ENCODE measurements around the gene ELF1. TPM values are rescaled to one million over a fixed set of nuclear protein-coding genes. Genes with fewer than 3 reads are reported as not detected.

ELF1 gene
- polyA plus RNA-seq, 1 of the 3 experiments (the other 2 are of a cell fraction), result 11.1 TPM

DNA sequence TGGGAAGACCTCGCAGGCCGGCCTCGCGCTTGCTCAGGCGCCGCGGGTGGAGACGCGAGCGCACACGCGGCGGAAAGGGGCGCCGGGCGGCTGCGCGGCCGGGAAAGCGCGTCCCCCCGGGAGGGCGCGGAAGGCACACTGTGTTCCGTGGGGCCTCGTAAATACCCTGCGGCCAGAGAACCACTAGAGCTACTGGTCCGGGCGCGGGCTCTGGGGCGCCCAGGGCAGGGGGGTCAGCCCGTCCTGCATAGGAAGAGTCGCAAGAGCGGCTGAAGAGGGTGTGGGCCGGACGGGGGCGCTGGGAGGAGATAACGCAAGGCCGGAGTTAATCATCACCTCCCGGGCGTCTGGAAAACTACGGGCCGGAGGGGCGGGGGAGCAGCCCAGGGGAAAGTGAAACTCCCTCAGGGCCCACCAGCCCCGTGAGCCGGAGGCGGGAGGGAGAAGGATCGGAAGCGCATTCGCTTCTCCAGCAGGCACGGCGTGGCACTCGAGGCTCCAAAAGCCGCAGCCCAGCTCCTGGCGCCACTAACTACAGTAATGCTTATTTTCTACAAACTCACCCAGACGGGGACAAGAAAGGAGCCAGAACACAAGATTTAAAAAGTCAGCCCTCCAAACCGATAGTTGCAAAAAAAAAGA lies 41.1 kb upstream of the ELF1 start:
- Histone ChIP-seq H3K9me2 (no peaks in the 10 kb centered on the region), H4K20me1 (ENCODE audit: insufficient read depth) (peaks cover under 1% of the 10 kb centered on the region), H3K4me1 (ENCODE audit: control insufficient read depth in 1 of 2, insufficient read depth in 2 of 2, low read depth in 1 of 2, low read length in 1 of 2) (peaks cover 8 to 12% of the 10 kb centered on the region in 2 experiments; a peak in 3 of 4 replicates), H3K36me3 (replicated peaks in 1 of 2; ENCODE audit: control insufficient read depth in 1 of 2, insufficient read depth in 2 of 2, low read length in 1 of 2) (peaks cover 15 to 21% of the 10 kb centered on the region in 2 experiments), H3K9ac (peak overlapping the region; percentile 97), H2AFZ (ENCODE audit: low read depth) (peak overlapping the region; percentile 72), H3K27ac (ENCODE audit: low read depth in 2 of 2, low read length in 1 of 2) (peak overlapping the region; percentile 96 to 99), H3F3A (replicated peaks; ENCODE audit: insufficient read depth) (peaks cover 32% of the 10 kb centered on the region), H3K4me3 (ENCODE audit: low read depth in 2 of 2, low read length in 1 of 2) (peak overlapping the region; percentile 88 to 91), H3K27me3 (ENCODE audit: insufficient read depth) (no peaks in the 10 kb centered on the region), H3K9me3 (no peaks in the 10 kb centered on the region), H3K79me2 (ENCODE audit: insufficient read depth) (peaks cover 79% of the 10 kb centered on the region), H3K4me2 (peak overlapping the region; percentile 84)
- ChIA-PET CTCF (interaction anchor here (0.7 to 3.3 kb wide), 9 partner anchors 14 to 282 kb away, joined by 3 to 14 read pairs (median 4); partner anchors contain the start of gene SLC25A15), POLR2A (interaction anchor here (0.6 to 2.8 kb wide), 4 partner anchors 73 to 271 kb away, joined by 3 to 7 read pairs (median 4); partner anchors contain the start of genes KBTBD6 and SLC25A15)
- peak; percentile 87 for DNase-seq
- TF ChIP-seq, protein P1, sequence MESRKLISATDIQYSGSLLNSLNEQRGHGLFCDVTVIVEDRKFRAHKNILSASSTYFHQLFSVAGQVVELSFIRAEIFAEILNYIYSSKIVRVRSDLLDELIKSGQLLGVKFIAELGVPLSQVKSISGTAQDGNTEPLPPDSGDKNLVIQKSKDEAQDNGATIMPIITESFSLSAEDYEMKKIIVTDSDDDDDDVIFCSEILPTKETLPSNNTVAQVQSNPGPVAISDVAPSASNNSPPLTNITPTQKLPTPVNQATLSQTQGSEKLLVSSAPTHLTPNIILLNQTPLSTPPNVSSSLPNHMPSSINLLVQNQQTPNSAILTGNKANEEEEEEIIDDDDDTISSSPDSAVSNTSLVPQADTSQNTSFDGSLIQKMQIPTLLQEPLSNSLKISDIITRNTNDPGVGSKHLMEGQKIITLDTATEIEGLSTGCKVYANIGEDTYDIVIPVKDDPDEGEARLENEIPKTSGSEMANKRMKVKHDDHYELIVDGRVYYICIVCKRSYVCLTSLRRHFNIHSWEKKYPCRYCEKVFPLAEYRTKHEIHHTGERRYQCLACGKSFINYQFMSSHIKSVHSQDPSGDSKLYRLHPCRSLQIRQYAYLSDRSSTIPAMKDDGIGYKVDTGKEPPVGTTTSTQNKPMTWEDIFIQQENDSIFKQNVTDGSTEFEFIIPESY (IDR thresholded peaks at IDR 0.05; ENCODE audit: borderline replicate concordance, low read depth), result peak; percentile 45; the same call in 1 of the 2 replicates
- TF ChIP-seq ELF1 (IDR thresholded peaks at IDR 0.05) (peak; percentile 47; the same call in 1 of the 2 replicates), GATA2 (CRISPR knock-in tag; IDR thresholded peaks at IDR 0.05) (0 out of 2 replicates have a peak, but pooled peaks have one; percentile 26), POLR2AphosphoS5 (IDR thresholded peaks at IDR 0.05; ENCODE audit: low read depth, low read length) (peak; percentile 49), JUND (IDR thresholded peaks at IDR 0.05) (no peak), TCF12 (IDR thresholded peaks at IDR 0.05) (peak; percentile 33; the same call in 1 of the 2 replicates), TAF1 (IDR thresholded peaks at IDR 0.05; ENCODE audit: borderline replicate concordance, low read depth, low read length) (no peak; the same call in 1 of the 2 replicates), RFX5 (IDR thresholded peaks at IDR 0.05; ENCODE audit: low read length) (no peak), FOXJ3 (CRISPR knock-in tag; IDR thresholded peaks at IDR 0.05) (0 out of 2 replicates have a peak, but pooled peaks have one; percentile 13), YY1 (IDR thresholded peaks at IDR 0.05; ENCODE audit: low read depth) (no peak), NRF1 (IDR thresholded peaks at IDR 0.05; ENCODE audit: low read depth, low read length) (peak; percentile 58; the same call in 1 of the 2 replicates), FOXM1 (IDR thresholded peaks at IDR 0.05; ENCODE audit: low read depth) (0 out of 2 replicates have a peak, but pooled peaks have one; percentile 15), MXI1 (IDR thresholded peaks at IDR 0.05; ENCODE audit: low read depth, low read length) (0 out of 2 replicates have a peak, but pooled peaks have one; percentile 23)
- TF ChIP-seq, protein P2, sequence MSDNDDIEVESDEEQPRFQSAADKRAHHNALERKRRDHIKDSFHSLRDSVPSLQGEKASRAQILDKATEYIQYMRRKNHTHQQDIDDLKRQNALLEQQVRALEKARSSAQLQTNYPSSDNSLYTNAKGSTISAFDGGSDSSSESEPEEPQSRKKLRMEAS (IDR thresholded peaks at IDR 0.05; ENCODE audit: low read depth), result peak; percentile 50
- TF ChIP-seq, protein P3, sequence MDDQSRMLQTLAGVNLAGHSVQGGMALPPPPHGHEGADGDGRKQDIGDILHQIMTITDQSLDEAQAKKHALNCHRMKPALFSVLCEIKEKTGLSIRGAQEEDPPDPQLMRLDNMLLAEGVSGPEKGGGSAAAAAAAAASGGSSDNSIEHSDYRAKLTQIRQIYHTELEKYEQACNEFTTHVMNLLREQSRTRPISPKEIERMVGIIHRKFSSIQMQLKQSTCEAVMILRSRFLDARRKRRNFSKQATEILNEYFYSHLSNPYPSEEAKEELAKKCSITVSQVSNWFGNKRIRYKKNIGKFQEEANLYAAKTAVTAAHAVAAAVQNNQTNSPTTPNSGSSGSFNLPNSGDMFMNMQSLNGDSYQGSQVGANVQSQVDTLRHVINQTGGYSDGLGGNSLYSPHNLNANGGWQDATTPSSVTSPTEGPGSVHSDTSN (IDR thresholded peaks at IDR 0.05), result peak; percentile 22; the same call in 1 of the 2 replicates
- TF ChIP-seq, protein P4, sequence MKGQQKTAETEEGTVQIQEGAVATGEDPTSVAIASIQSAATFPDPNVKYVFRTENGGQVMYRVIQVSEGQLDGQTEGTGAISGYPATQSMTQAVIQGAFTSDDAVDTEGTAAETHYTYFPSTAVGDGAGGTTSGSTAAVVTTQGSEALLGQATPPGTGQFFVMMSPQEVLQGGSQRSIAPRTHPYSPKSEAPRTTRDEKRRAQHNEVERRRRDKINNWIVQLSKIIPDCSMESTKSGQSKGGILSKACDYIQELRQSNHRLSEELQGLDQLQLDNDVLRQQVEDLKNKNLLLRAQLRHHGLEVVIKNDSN (IDR thresholded peaks at IDR 0.05; ENCODE audit: borderline replicate concordance, low read depth), result 0 out of 2 replicates have a peak, but pooled peaks have one; percentile 15
- TF ChIP-seq, protein P5, sequence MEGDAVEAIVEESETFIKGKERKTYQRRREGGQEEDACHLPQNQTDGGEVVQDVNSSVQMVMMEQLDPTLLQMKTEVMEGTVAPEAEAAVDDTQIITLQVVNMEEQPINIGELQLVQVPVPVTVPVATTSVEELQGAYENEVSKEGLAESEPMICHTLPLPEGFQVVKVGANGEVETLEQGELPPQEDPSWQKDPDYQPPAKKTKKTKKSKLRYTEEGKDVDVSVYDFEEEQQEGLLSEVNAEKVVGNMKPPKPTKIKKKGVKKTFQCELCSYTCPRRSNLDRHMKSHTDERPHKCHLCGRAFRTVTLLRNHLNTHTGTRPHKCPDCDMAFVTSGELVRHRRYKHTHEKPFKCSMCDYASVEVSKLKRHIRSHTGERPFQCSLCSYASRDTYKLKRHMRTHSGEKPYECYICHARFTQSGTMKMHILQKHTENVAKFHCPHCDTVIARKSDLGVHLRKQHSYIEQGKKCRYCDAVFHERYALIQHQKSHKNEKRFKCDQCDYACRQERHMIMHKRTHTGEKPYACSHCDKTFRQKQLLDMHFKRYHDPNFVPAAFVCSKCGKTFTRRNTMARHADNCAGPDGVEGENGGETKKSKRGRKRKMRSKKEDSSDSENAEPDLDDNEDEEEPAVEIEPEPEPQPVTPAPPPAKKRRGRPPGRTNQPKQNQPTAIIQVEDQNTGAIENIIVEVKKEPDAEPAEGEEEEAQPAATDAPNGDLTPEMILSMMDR (IDR thresholded peaks at IDR 0.05), result peak; percentile 49
- WGBS (ENCODE audit: low lambda C conversion rate), result 1% methylated on average over 35 of the region's 57 CpGs

All from SK-N-SH (cell line).